Measurements from ENCODE around the gene DPP3. TPM values are rescaled to one million over a fixed set of nuclear protein-coding genes. Genes with fewer than 3 reads are reported as not detected.

DPP3 gene
- total and polyA plus RNA-seq, 2 of the 4 experiments (the other 2 are of a cell fraction), result 51.8 to 66.3 TPM

GRCh38 chr11:66497206-66497605 is 17.0 kb downstream of the DPP3 start:
- Histone ChIP-seq H3K4me3 (ENCODE audit: insufficient read depth, low read depth, low read length) (no peak overlapping the region), H3K27ac (ENCODE audit: insufficient read depth, low read length) (no peak overlapping the region), H3K4ac (ENCODE audit: low read depth, low read length) (no peak overlapping the region), H4K5ac (ENCODE audit: low read depth, low read length) (no peak overlapping the region), H2AFZ (replicated peaks; ENCODE audit: low read length, poor library complexity) (no peak overlapping the region), H3K79me1 (ENCODE audit: low read depth in 1 of 2, low read length in 2 of 2) (no peaks in the 10 kb centered on the region), H3K4me1 (ENCODE audit: control insufficient read depth, insufficient read depth, low read length) (no peaks in the 10 kb centered on the region), H3K27me3 (ENCODE audit: control insufficient read depth, insufficient read depth, low read length) (no peaks in the 10 kb centered on the region), H3K4me2 (ENCODE audit: low read depth, low read length) (no peak overlapping the region), H2BK120ac (ENCODE audit: low read depth, low read length) (no peak overlapping the region), H4K8ac (ENCODE audit: low read depth in 2 of 2, low read length in 2 of 2) (no peak overlapping the region), H3K14ac (replicated peaks; ENCODE audit: low read depth, low read length) (no peak overlapping the region), H3K23ac (ENCODE audit: low read depth, low read length) (no peak overlapping the region), H3K9me1 (ENCODE audit: insufficient read depth, low read length) (no peaks in the 10 kb centered on the region), H2BK15ac (ENCODE audit: low read depth, low read length) (no peak overlapping the region), H3K36me3 (ENCODE audit: control insufficient read depth, insufficient read depth, low read length) (peaks cover 37% of the 10 kb centered on the region), H3K18ac (ENCODE audit: low read depth, low read length) (no peak overlapping the region), H2BK20ac (ENCODE audit: low read depth, low read length) (no peak overlapping the region), H4K20me1 (ENCODE audit: insufficient read depth, low read length) (no peaks in the 10 kb centered on the region), H2AK5ac (ENCODE audit: low read depth, low read length) (no peak overlapping the region), H3K9me3 (ENCODE audit: control insufficient read depth, insufficient read depth, low read length) (no peaks in the 10 kb centered on the region), H3K56ac (ENCODE audit: extremely low read depth, insufficient read depth, low read length) (no peak overlapping the region), H2AK9ac (replicated peaks; ENCODE audit: low read depth, low read length, poor library complexity) (no peak overlapping the region), H3K9ac (ENCODE audit: low read depth, low read length) (no peak overlapping the region), H2BK5ac (ENCODE audit: low read depth, low read length, poor library complexity, severe bottlenecking) (no peak overlapping the region), H4K91ac (ENCODE audit: insufficient read depth, low read depth, low read length) (no peak overlapping the region)
- TF ChIP-seq MAZ (IDR thresholded peaks at IDR 0.05; ENCODE audit: borderline replicate concordance, low read depth, low read length), result no peak
- TF ChIP-seq POLR2A (IDR thresholded peaks at IDR 0.05; ENCODE audit: low read depth, low read length), result no peak
- TF ChIP-seq, protein P1, sequence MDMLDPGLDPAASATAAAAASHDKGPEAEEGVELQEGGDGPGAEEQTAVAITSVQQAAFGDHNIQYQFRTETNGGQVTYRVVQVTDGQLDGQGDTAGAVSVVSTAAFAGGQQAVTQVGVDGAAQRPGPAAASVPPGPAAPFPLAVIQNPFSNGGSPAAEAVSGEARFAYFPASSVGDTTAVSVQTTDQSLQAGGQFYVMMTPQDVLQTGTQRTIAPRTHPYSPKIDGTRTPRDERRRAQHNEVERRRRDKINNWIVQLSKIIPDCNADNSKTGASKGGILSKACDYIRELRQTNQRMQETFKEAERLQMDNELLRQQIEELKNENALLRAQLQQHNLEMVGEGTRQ (IDR thresholded peaks at IDR 0.05; ENCODE audit: low read depth, low read length), result no peak
- TF ChIP-seq FOS (IDR thresholded peaks at IDR 0.05; ENCODE audit: low read depth, low read length), result no peak
- no peak for TF ChIP-seq MXI1 (IDR thresholded peaks at IDR 0.05; ENCODE audit: borderline replicate concordance, low read depth, low read length)
- no peak for TF ChIP-seq NFE2L2 (IDR thresholded peaks at IDR 0.05; ENCODE audit: low read depth, low read length)
- no peak for TF ChIP-seq MAFK (IDR thresholded peaks at IDR 0.05; ENCODE audit: low read depth, low read length)
- no peak for TF ChIP-seq BHLHE40 (IDR thresholded peaks at IDR 0.05; ENCODE audit: low read depth, low read length)
- TF ChIP-seq SMC3 (IDR thresholded peaks at IDR 0.05; ENCODE audit: low read depth, low read length), result no peak
- no peak for TF ChIP-seq CTCF (conservative IDR thresholded peaks at IDR 0.05; ENCODE audit: low read depth, low read length)
- TF ChIP-seq RFX5 (IDR thresholded peaks at IDR 0.05; ENCODE audit: low read depth, low read length), result no peak
- TF ChIP-seq CHD1 (IDR thresholded peaks at IDR 0.05; ENCODE audit: low read depth, low read length), result no peak
- TF ChIP-seq RAD21 (IDR thresholded peaks at IDR 0.05; ENCODE audit: low read length), result no peak
- no peak for TF ChIP-seq RCOR1 (IDR thresholded peaks at IDR 0.05; ENCODE audit: insufficient replicate concordance, low read length)
- TF ChIP-seq, protein P2, sequence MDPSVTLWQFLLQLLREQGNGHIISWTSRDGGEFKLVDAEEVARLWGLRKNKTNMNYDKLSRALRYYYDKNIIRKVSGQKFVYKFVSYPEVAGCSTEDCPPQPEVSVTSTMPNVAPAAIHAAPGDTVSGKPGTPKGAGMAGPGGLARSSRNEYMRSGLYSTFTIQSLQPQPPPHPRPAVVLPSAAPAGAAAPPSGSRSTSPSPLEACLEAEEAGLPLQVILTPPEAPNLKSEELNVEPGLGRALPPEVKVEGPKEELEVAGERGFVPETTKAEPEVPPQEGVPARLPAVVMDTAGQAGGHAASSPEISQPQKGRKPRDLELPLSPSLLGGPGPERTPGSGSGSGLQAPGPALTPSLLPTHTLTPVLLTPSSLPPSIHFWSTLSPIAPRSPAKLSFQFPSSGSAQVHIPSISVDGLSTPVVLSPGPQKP (IDR thresholded peaks at IDR 0.05; ENCODE audit: borderline replicate concordance, low read depth, low read length), result no peak
- TF ChIP-seq CEBPB (IDR thresholded peaks at IDR 0.05; ENCODE audit: low read depth, low read length), result no peak
- ChIA-PET CTCF (no interaction called here), POLR2A (ENCODE audit: unreplicated experiment) (no interaction called here)
- BruUV-seq (replicated peaks), result no TSS peak
- in situ Hi-C loops (cut with MboI; ENCODE audit: low sequenced_read_pairs) (no loop called here), dilution Hi-C loops (cut with HindIII; ENCODE audit: low sequenced_read_pairs, unreplicated experiment) (no loop called here), intact Hi-C loops (cut with micrococcal nuclease) (no loop called here)
- 96% methylated on average over 13 of the region's 16 CpGs; no CpG with 5 or more reads in 1 of the 2 experiments for WGBS, 2 experiments (ENCODE audit: extremely low coverage in 2 of 2, insufficient read length in 1 of 2)
- DNase-seq, result no peak
- no peak for ATAC-seq (ENCODE audit: low read depth)

Data from IMR-90 (cell line).